SH-SY5Y (cell line): ENCODE data around the gene ZNF697.

ENCODE experiments used
- GATA2 ChIP-seq: IDR thresholded peaks from 2 replicates; pipeline ENCODE4 v1.6.1; 2011; ENCODE audit warnings: mild to moderate bottlenecking, low read depth, low read length
- GATA3 ChIP-seq: IDR thresholded peaks from 2 replicates; pipeline ENCODE4 v1.6.1; 2011; ENCODE audit warnings: low read depth, mild to moderate bottlenecking, low read length, moderate library complexity

DNA sequence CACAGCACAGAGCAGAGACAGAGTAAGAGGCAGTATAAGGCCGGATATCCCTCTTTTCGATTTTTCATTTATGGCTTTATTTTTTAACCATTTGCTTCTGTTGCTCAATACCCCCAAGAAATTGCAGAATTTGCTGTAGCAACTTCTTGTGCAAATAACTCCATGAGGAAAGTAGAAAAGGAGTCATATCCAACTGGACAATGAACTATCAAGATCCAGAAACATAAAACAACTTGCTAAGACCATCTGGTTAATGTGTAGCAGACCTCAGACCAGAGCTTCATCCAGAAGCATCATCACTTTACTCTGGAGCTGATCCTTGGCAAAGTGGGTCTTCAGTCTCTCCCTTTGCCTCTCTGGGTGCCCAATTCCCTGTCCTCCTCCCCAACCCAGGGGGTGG, 45.9 kb downstream of the ZNF697 start:
- no peak for TF ChIP-seq GATA3
- TF ChIP-seq GATA2, result no peak
